GM23338 (cell line): ENCODE results near the gene RBP3.

Experiments used
- CREB1 ChIP-seq: fragments of 250-450 bp; sonication (Bioruptor Pico); IDR thresholded peaks from 2 replicates; pipeline ENCODE4 v1.5.0; 2020; ENCODE audit warnings: low read depth, mild to moderate bottlenecking, moderate library complexity
- EZH2 ChIP-seq: fragments of 200-600 bp; sonication (generic); IDR thresholded peaks from one replicate; pipeline ENCODE4 v1.8.0; 2017; ENCODE audit warnings: antibody characterized with exemption, mild to moderate bottlenecking, low read depth; ENCODE audit not compliant: unreplicated experiment
- EZH2phosphoT487 ChIP-seq: fragments of 200-600 bp; sonication (generic); IDR thresholded peaks from one replicate; pipeline ENCODE4 v1.8.1; 2018; ENCODE audit warnings: antibody characterized with exemption; ENCODE audit not compliant: unreplicated experiment
- JUNB ChIP-seq: IDR thresholded peaks from one replicate; pipeline ENCODE4 v1.6.1; 2016; ENCODE audit warnings: antibody characterized with exemption; ENCODE audit not compliant: unreplicated experiment
- NANOG ChIP-seq: IDR thresholded peaks from 2 replicates; pipeline ENCODE4 v1.6.1; 2016; ENCODE audit warnings: antibody characterized with exemption, borderline replicate concordance
- POLR2AphosphoS5 ChIP-seq: IDR thresholded peaks from 2 replicates; pipeline ENCODE4 v1.6.1; 2016; ENCODE audit warnings: antibody characterized with exemption, low read depth
- STAT1 ChIP-seq: IDR thresholded peaks from one replicate; pipeline ENCODE4 v1.6.1; 2016; ENCODE audit warnings: antibody characterized with exemption; ENCODE audit not compliant: unreplicated experiment
- ZNF114 ChIP-seq: fragments of 250-450 bp; sonication (Bioruptor Pico); IDR thresholded peaks from 2 replicates; pipeline ENCODE4 v1.5.0; 2020; ENCODE audit warnings: mild to moderate bottlenecking, moderate library complexity
- ZNF331 ChIP-seq: fragments of 250-450 bp; sonication (Bioruptor Pico); IDR thresholded peaks from 2 replicates; pipeline ENCODE4 v1.5.0; 2020; ENCODE audit warnings: low read depth, mild to moderate bottlenecking, moderate library complexity
- TF ChIP-seq, protein P1 (sequence below), 2 experiments: fragments of 200-600 bp in 1 of 2; sonication (generic) in 1 of 2; conservative IDR thresholded peaks; 2 replicates each; pipeline versions ENCODE4 v1.5.1 to v1.6.1; 2016 to 2017; ENCODE audit warnings: antibody characterized with exemption in 2 of 2, low read depth in 2 of 2, mild to moderate bottlenecking in 2 of 2, moderate library complexity in 1 of 2
- TF ChIP-seq, protein P2 (sequence below): fragments of 250-450 bp; sonication (Bioruptor Pico); IDR thresholded peaks from 2 replicates; pipeline ENCODE4 v1.5.0; 2020; ENCODE audit warnings: mild to moderate bottlenecking, moderate library complexity
- TF ChIP-seq, protein P3 (sequence below): IDR thresholded peaks from one replicate; pipeline ENCODE4 v1.6.1; 2018; ENCODE audit warnings: antibody characterized with exemption; ENCODE audit not compliant: unreplicated experiment

DNA sequence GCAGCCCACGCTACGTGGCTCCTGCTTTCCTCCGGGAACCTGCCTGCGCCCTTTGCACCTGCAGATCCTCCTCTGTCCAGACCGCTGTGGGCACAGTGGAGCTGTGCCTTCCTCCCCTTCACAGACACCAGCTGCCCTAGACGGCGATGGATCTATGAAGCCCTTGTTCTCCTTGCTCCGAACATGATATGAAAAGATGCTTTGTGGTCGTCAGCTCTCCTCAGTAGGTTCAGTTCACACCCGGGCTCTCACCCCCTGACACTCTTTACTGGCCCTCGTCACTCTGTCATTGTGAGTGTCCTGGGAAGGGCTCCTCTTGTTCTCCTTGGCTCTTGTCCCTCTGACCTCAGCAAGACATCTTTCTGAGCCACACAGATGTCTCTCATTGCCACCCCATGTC lies 31.7 kb downstream of the RBP3 start:
- TF ChIP-seq EZH2 (no peak), POLR2AphosphoS5 (no peak), STAT1 (no peak), EZH2phosphoT487 (no peak), ZNF114 (CRISPR knock-in tag) (no peak), JUNB (no peak), NANOG (no peak), CREB1 (no peak), ZNF331 (CRISPR knock-in tag) (no peak)
- TF ChIP-seq, protein P1, sequence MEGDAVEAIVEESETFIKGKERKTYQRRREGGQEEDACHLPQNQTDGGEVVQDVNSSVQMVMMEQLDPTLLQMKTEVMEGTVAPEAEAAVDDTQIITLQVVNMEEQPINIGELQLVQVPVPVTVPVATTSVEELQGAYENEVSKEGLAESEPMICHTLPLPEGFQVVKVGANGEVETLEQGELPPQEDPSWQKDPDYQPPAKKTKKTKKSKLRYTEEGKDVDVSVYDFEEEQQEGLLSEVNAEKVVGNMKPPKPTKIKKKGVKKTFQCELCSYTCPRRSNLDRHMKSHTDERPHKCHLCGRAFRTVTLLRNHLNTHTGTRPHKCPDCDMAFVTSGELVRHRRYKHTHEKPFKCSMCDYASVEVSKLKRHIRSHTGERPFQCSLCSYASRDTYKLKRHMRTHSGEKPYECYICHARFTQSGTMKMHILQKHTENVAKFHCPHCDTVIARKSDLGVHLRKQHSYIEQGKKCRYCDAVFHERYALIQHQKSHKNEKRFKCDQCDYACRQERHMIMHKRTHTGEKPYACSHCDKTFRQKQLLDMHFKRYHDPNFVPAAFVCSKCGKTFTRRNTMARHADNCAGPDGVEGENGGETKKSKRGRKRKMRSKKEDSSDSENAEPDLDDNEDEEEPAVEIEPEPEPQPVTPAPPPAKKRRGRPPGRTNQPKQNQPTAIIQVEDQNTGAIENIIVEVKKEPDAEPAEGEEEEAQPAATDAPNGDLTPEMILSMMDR (conservative IDR thresholded peaks at IDR 0.05; ENCODE audit: low read depth in 2 of 2): no peak
- TF ChIP-seq, protein P2, sequence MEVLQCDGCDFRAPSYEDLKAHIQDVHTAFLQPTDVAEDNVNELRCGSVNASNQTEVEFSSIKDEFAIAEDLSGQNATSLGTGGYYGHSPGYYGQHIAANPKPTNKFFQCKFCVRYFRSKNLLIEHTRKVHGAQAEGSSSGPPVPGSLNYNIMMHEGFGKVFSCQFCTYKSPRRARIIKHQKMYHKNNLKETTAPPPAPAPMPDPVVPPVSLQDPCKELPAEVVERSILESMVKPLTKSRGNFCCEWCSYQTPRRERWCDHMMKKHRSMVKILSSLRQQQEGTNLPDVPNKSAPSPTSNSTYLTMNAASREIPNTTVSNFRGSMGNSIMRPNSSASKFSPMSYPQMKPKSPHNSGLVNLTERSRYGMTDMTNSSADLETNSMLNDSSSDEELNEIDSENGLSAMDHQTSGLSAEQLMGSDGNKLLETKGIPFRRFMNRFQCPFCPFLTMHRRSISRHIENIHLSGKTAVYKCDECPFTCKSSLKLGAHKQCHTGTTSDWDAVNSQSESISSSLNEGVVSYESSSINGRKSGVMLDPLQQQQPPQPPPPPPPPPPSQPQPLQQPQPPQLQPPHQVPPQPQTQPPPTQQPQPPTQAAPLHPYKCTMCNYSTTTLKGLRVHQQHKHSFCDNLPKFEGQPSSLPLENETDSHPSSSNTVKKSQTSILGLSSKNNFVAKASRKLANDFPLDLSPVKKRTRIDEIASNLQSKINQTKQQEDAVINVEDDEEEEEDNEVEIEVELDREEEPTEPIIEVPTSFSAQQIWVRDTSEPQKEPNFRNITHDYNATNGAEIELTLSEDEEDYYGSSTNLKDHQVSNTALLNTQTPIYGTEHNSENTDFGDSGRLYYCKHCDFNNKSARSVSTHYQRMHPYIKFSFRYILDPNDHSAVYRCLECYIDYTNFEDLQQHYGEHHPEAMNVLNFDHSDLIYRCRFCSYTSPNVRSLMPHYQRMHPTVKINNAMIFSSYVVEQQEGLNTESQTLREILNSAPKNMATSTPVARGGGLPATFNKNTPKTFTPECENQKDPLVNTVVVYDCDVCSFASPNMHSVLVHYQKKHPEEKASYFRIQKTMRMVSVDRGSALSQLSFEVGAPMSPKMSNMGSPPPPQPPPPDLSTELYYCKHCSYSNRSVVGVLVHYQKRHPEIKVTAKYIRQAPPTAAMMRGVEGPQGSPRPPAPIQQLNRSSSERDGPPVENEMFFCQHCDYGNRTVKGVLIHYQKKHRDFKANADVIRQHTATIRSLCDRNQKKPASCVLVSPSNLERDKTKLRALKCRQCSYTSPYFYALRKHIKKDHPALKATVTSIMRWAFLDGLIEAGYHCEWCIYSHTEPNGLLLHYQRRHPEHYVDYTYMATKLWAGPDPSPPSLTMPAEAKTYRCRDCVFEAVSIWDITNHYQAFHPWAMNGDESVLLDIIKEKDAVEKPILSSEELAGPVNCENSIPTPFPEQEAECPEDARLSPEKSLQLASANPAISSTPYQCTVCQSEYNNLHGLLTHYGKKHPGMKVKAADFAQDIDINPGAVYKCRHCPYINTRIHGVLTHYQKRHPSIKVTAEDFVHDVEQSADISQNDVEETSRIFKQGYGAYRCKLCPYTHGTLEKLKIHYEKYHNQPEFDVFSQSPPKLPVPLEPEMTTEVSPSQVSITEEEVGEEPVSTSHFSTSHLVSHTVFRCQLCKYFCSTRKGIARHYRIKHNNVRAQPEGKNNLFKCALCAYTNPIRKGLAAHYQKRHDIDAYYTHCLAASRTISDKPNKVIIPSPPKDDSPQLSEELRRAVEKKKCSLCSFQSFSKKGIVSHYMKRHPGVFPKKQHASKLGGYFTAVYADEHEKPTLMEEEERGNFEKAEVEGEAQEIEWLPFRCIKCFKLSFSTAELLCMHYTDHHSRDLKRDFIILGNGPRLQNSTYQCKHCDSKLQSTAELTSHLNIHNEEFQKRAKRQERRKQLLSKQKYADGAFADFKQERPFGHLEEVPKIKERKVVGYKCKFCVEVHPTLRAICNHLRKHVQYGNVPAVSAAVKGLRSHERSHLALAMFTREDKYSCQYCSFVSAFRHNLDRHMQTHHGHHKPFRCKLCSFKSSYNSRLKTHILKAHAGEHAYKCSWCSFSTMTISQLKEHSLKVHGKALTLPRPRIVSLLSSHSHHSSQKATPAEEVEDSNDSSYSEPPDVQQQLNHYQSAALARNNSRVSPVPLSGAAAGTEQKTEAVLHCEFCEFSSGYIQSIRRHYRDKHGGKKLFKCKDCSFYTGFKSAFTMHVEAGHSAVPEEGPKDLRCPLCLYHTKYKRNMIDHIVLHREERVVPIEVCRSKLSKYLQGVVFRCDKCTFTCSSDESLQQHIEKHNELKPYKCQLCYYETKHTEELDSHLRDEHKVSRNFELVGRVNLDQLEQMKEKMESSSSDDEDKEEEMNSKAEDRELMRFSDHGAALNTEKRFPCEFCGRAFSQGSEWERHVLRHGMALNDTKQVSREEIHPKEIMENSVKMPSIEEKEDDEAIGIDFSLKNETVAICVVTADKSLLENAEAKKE (CRISPR knock-in tag): no peak
- TF ChIP-seq, protein P3, sequence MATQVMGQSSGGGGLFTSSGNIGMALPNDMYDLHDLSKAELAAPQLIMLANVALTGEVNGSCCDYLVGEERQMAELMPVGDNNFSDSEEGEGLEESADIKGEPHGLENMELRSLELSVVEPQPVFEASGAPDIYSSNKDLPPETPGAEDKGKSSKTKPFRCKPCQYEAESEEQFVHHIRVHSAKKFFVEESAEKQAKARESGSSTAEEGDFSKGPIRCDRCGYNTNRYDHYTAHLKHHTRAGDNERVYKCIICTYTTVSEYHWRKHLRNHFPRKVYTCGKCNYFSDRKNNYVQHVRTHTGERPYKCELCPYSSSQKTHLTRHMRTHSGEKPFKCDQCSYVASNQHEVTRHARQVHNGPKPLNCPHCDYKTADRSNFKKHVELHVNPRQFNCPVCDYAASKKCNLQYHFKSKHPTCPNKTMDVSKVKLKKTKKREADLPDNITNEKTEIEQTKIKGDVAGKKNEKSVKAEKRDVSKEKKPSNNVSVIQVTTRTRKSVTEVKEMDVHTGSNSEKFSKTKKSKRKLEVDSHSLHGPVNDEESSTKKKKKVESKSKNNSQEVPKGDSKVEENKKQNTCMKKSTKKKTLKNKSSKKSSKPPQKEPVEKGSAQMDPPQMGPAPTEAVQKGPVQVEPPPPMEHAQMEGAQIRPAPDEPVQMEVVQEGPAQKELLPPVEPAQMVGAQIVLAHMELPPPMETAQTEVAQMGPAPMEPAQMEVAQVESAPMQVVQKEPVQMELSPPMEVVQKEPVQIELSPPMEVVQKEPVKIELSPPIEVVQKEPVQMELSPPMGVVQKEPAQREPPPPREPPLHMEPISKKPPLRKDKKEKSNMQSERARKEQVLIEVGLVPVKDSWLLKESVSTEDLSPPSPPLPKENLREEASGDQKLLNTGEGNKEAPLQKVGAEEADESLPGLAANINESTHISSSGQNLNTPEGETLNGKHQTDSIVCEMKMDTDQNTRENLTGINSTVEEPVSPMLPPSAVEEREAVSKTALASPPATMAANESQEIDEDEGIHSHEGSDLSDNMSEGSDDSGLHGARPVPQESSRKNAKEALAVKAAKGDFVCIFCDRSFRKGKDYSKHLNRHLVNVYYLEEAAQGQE: no peak
